B cell (primary cell): Measurements from ENCODE around the gene FOXN3. TPM values are rescaled to one million over a fixed set of nuclear protein-coding genes. Genes with fewer than 3 reads are reported as not detected.

Source experiments
- ATAC-seq: fragments of 200-7000 bp; cut with Tn5 transposase; one replicate; pipeline ENCODE4 v1.10.0; 2021; ENCODE audit warnings: low read depth, mild to moderate bottlenecking, moderate number of reproducible peaks, moderate library complexity
- CTCF ChIA-PET: fragments of 350-600 bp; sonication (Branson Sonifier 250); formaldehyde crosslinking; loops from one replicate; lab custom pipeline; 2021; ENCODE audit warnings: antibody characterized with exemption, inconsistent platforms; lab: Charles Lee
- POLR2A ChIA-PET: fragments of 350-600 bp; sonication (Branson Sonifier 250); formaldehyde crosslinking; loops from one replicate; lab custom pipeline; 2021; ENCODE audit warnings: antibody characterized with exemption; lab: Charles Lee
- DNase-seq: peaks from one replicate; pipeline ENCODE4 v3.0.0; 2013
- H2AFZ ChIP-seq: 2 replicates; pipeline ENCODE4 v1.6.1; 2012; ENCODE audit warnings: mild to moderate bottlenecking, low read depth, low read length; ENCODE audit not compliant: insufficient read depth, poor library complexity, severe bottlenecking
- H3K27ac ChIP-seq, 2 donors: 1 replicate in 1 of 2; 2 replicates in 1 of 2; pipeline ENCODE4 v1.5.1; 2012 to 2013; ENCODE audit warnings: low read length in 2 of 2, mild to moderate bottlenecking in 2 of 2, moderate library complexity in 1 of 2
- H3K27me3 ChIP-seq, 4 experiments: fragments of 200-600 bp in 1 of 4; sonication (generic) in 1 of 4; replicated peaks in 1 of 4; 1 replicate in 2 of 4; 2 replicates in 2 of 4; pipeline versions ENCODE4 v1.6.1 to v1.7.0; 2013 to 2016; ENCODE audit warnings: low read length in 3 of 4, mild to moderate bottlenecking in 2 of 4, mixed read lengths in 1 of 4, moderate library complexity in 1 of 4; ENCODE audit not compliant: insufficient read depth in 4 of 4, control insufficient read depth in 3 of 4; ENCODE audit errors: control extremely low read depth in 1 of 4
- H3K36me3 ChIP-seq, 2 experiments: replicated peaks in 1 of 2; 1 replicate in 1 of 2; 2 replicates in 1 of 2; pipeline versions ENCODE4 v1.6.1 to v1.7.1; 2013; ENCODE audit warnings: low read length in 1 of 2; ENCODE audit not compliant: insufficient read depth in 2 of 2, control insufficient read depth in 1 of 2; ENCODE audit errors: control extremely low read depth in 1 of 2, extremely low read depth in 1 of 2
- H3K4me1 ChIP-seq, 2 donors: fragments of 200-600 bp in 1 of 2; sonication (generic) in 1 of 2; 1 replicate in 1 of 2; 2 replicates in 1 of 2; pipeline versions ENCODE4 v1.5.1 to v1.6.1; 2013 to 2017; ENCODE audit warnings: low read length in 2 of 2; ENCODE audit not compliant: control insufficient read depth in 2 of 2, insufficient read depth in 2 of 2
- H3K4me2 ChIP-seq: replicated peaks from 2 replicates; pipeline ENCODE3; 2012; ENCODE audit warnings: mild to moderate bottlenecking, low read depth, low read length; ENCODE audit not compliant: poor library complexity, severe bottlenecking
- H3K4me3 ChIP-seq, 5 experiments: fragments of 200-600 bp in 1 of 5; sonication (generic) in 1 of 5; 1 replicate in 3 of 5; 2 replicates in 2 of 5; pipeline versions ENCODE4 v1.5.1 to v1.7.0; 2011 to 2016; ENCODE audit warnings: low read length in 4 of 5, mild to moderate bottlenecking in 4 of 5, low read depth in 2 of 5, control low read depth in 1 of 5, moderate library complexity in 1 of 5; ENCODE audit not compliant: insufficient read depth in 1 of 5; ENCODE audit errors: control extremely low read depth in 1 of 5, extremely low read depth in 1 of 5
- H3K79me2 ChIP-seq: fragments of 200-600 bp; sonication (generic); one replicate; pipeline ENCODE4 v1.6.0; 2016; ENCODE audit warnings: low read length; ENCODE audit not compliant: control insufficient read depth, insufficient read depth
- H3K9ac ChIP-seq: fragments of 200-600 bp; sonication (generic); 2 replicates; pipeline ENCODE4 v1.6.1; 2017; ENCODE audit warnings: mild to moderate bottlenecking, low read length, moderate library complexity
- H3K9me3 ChIP-seq, 3 donors: one replicate each; pipeline versions ENCODE4 v1.6.1 to v1.7.1; 2013; ENCODE audit warnings: low read length in 2 of 3; ENCODE audit not compliant: control insufficient read depth in 2 of 3, insufficient read depth in 1 of 3; ENCODE audit errors: control extremely low read depth in 1 of 3
- H4K20me1 ChIP-seq: 2 replicates; pipeline ENCODE4 v1.6.0; 2012; ENCODE audit warnings: mild to moderate bottlenecking, low read length; ENCODE audit not compliant: insufficient read depth, control insufficient read depth, poor library complexity, severe bottlenecking
- H3K27ac Mint-ChIP-seq: one replicate; pipeline ENCODE4 v1.8.0; 2021; ENCODE audit warnings: mixed read lengths
- H3K27me3 Mint-ChIP-seq: one replicate; pipeline ENCODE4 v1.8.0; 2021; ENCODE audit warnings: mixed read lengths
- H3K4me1 Mint-ChIP-seq: one replicate; pipeline ENCODE4 v1.8.0; 2021; ENCODE audit warnings: mixed read lengths
- H3K4me3 Mint-ChIP-seq: one replicate; pipeline ENCODE4 v1.8.0; 2021; ENCODE audit warnings: mixed read lengths
- H3K9me3 Mint-ChIP-seq: one replicate; pipeline ENCODE4 v1.8.0; 2022; ENCODE audit warnings: mixed read lengths; ENCODE audit not compliant: insufficient read depth
- EZH2 ChIP-seq: IDR thresholded peaks from 2 replicates; pipeline ENCODE4 v1.6.1; 2012; ENCODE audit warnings: borderline replicate concordance, low read depth, mild to moderate bottlenecking, moderate library complexity, low read length; ENCODE audit not compliant: insufficient read depth, poor library complexity, severe bottlenecking
- WGBS: methylation state at CpG from one replicate; pipeline ENCODE4 v1.1.5; 2013; ENCODE audit warnings: missing lambda C conversion rate; ENCODE audit not compliant: insufficient coverage; 5-methylcytosine and 5-hydroxymethylcytosine counted together
- intact Hi-C: fragments of 100-400 bp; cut with micrococcal nuclease; formaldehyde crosslinking; loops from one replicate; pipeline ENCODE4 v1.10.0; 2022
- polyA plus RNA-seq: library from polyadenylated mRNA; depleted of rRNA; stranded (reverse); fragments of >200 nt; gene quantifications from 2 replicates; pipeline ENCODE4 v1.2.3, GENCODE V29; 2012
- total RNA-seq, 2 donors: library from RNA; stranded (reverse); fragments of 120-200 nt in 1 of 2; gene quantifications; 1 replicate in 1 of 2; 2 replicates in 1 of 2; pipeline versions ENCODE4 v1.2.3 to v1.2.4, GENCODE V29; 2013 to 2022
- TF ChIP-seq, protein P1 (sequence below): fragments of 200-600 bp; IDR thresholded peaks from one replicate; pipeline ENCODE4 v1.8.0; 2022; ENCODE audit warnings: antibody characterized with exemption, mild to moderate bottlenecking

Gene FOXN3
- total and polyA plus RNA-seq, 2 donors (not counting 1 experiment from before 2014, with no cell fraction given): 80.6 to 98.2 TPM

- peak overlapping the region; percentile 65 for H3K27ac Mint-ChIP-seq
- no peak overlapping the region for H2AFZ ChIP-seq
- CTCF ChIA-PET: interaction anchor here (1.5 kb wide), 1 partner anchor 263 kb away, joined by 3 read pairs; no protein-coding TSS in a partner anchor
These were observed 11.1 kb upstream of the FOXN3 start for GRCh38 chr14:89428173-89428523.

DNA sequence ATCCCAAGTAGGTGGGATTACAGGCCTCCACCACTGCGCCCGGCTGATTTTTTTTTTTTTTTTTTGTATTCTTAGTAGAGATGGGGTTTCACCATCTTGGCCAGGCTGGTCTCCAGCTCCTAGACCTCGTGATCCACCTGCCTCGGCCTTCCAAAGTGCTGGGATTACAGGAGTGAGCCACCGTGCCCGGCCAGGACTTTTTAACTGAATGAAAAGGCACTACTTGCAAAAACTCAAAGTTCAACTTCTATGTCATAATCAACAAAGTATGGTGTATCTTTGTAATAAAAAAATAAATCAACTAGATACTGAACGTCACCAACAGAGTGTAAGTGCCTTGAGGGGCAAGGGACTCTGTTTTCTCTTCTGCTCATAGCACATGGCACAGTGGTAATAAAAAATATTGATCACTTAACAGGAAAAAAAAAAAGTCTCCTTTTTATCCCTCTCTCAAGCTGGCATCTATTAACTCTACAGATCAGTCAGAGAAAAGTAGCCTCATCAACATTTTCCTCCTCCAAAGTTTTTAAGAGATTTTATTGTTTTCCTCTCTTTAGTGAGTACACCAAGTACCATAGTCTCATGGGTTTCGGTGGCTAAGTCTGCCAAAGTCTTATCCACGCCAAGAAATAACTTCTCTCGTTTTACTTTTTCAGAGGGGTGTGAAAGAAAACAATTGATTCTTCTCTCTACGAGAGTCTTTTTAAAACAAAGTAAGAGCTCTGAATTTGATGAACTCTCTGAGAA, 10.6 kb upstream of the FOXN3 start:
- WGBS: 100% methylated on average over 2 of the region's 11 CpGs
- peaks cover 0 to 3% (median 0%) of the 10 kb centered on the region in 3 donors for H3K9me3 ChIP-seq
- H3K36me3 ChIP-seq: no peaks in the 10 kb centered on the region
- peak overlapping the region; percentile 83 for H3K4me2 ChIP-seq
- H3K27ac Mint-ChIP-seq: peak overlapping the region; percentile 50
- H3K4me1 Mint-ChIP-seq: peaks cover 61% of the 10 kb centered on the region
- no peaks in the 10 kb centered on the region for H4K20me1 ChIP-seq
- ChIA-PET POLR2A (interaction anchor here (0.6 kb wide), 1 partner anchor 274 kb away, joined by 3 read pairs; no protein-coding TSS in a partner anchor), CTCF (no interaction called here)
- no peak overlapping the region for H2AFZ ChIP-seq
- no peak overlapping the region for H3K9ac ChIP-seq
- peaks cover 81% of the 10 kb centered on the region for H3K79me2 ChIP-seq
- H3K27me3 ChIP-seq: no peaks in the 10 kb centered on the region
- H3K4me1 ChIP-seq: peaks cover 63 to 67% of the 10 kb centered on the region in 2 donors
- no peak for DNase-seq
- peak overlapping the region in 1 of 2 donors; percentile 86 for H3K27ac ChIP-seq
- H3K27me3 Mint-ChIP-seq: no peaks in the 10 kb centered on the region
- H3K4me3 Mint-ChIP-seq: no peak overlapping the region
- no peaks in the 10 kb centered on the region for H3K9me3 Mint-ChIP-seq
- intact Hi-C loops: no loop called here
- no peak for ATAC-seq
- H3K4me3 ChIP-seq: no peak overlapping the region
- TF ChIP-seq, protein P1, sequence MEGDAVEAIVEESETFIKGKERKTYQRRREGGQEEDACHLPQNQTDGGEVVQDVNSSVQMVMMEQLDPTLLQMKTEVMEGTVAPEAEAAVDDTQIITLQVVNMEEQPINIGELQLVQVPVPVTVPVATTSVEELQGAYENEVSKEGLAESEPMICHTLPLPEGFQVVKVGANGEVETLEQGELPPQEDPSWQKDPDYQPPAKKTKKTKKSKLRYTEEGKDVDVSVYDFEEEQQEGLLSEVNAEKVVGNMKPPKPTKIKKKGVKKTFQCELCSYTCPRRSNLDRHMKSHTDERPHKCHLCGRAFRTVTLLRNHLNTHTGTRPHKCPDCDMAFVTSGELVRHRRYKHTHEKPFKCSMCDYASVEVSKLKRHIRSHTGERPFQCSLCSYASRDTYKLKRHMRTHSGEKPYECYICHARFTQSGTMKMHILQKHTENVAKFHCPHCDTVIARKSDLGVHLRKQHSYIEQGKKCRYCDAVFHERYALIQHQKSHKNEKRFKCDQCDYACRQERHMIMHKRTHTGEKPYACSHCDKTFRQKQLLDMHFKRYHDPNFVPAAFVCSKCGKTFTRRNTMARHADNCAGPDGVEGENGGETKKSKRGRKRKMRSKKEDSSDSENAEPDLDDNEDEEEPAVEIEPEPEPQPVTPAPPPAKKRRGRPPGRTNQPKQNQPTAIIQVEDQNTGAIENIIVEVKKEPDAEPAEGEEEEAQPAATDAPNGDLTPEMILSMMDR: no peak
- no peak for TF ChIP-seq EZH2

More at GRCh38 chr14:89428173-89428523, 11.1 kb upstream of the FOXN3 start:
- Histone ChIP-seq H3K9ac (no peak overlapping the region), H3K36me3 (no peaks in the 10 kb centered on the region), H3K79me2 (peaks cover 79% of the 10 kb centered on the region), H3K9me3 (peaks cover 0 to 3% (median 0%) of the 10 kb centered on the region in 3 donors), H3K4me3 (no peak overlapping the region), H3K27ac (peak overlapping the region in 1 of 2 donors; percentile 86), H4K20me1 (no peaks in the 10 kb centered on the region), H3K4me1 (peaks cover 67 to 72% of the 10 kb centered on the region in 2 donors), H3K27me3 (no peaks in the 10 kb centered on the region), H3K4me2 (peak overlapping the region; percentile 83)
- Mint-ChIP-seq H3K4me3 (no peak overlapping the region), H3K27me3 (no peaks in the 10 kb centered on the region), H3K9me3 (no peaks in the 10 kb centered on the region), H3K4me1 (peaks cover 65% of the 10 kb centered on the region)
- ATAC-seq: no peak
- DNase-seq: no peak
- 93% methylated on average over 2 of the region's 2 CpGs for WGBS
- intact Hi-C loops: no loop called here
- TF ChIP-seq EZH2: no peak
- TF ChIP-seq, protein P1: no peak
- POLR2A ChIA-PET: interaction anchor here (0.6 to 0.8 kb wide), 2 partner anchors 241 to 273 kb away, joined by 3 read pairs; no protein-coding TSS in a partner anchor
